ENCODE results near the gene WDR35.

The WDR35 gene

DNA sequence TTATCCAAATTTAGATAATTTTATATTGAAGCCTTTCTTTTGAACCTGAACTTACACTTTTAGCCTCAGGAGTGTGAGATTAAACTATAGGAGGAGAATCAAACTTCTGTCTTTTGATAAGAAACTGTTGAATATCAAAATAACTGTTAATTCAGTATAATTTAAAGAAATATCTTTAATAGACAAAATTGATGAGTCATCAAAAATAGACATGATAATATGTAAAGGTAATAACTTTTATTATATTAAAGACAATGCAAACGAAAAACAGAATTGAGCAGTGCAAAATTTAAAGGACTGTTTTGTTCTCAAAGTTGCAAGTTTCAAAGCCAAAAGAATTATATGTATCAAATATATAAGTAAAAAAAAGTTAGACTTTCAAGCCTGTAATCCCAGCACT lies 2.0 kb upstream of the WDR35 start:
- H3K27ac ChIP-seq (ENCODE audit: low read length): no peak overlapping the region
- TF ChIP-seq EZH2 (IDR thresholded peaks at IDR 0.05; ENCODE audit: borderline replicate concordance, low read depth, low read length, severe bottlenecking): no peak
- TF ChIP-seq, protein P1, sequence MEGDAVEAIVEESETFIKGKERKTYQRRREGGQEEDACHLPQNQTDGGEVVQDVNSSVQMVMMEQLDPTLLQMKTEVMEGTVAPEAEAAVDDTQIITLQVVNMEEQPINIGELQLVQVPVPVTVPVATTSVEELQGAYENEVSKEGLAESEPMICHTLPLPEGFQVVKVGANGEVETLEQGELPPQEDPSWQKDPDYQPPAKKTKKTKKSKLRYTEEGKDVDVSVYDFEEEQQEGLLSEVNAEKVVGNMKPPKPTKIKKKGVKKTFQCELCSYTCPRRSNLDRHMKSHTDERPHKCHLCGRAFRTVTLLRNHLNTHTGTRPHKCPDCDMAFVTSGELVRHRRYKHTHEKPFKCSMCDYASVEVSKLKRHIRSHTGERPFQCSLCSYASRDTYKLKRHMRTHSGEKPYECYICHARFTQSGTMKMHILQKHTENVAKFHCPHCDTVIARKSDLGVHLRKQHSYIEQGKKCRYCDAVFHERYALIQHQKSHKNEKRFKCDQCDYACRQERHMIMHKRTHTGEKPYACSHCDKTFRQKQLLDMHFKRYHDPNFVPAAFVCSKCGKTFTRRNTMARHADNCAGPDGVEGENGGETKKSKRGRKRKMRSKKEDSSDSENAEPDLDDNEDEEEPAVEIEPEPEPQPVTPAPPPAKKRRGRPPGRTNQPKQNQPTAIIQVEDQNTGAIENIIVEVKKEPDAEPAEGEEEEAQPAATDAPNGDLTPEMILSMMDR (IDR thresholded peaks at IDR 0.05; ENCODE audit: borderline replicate concordance, extremely low read depth, low read length, poor library complexity, severe bottlenecking): no peak
- no peak overlapping the region for H2AFZ ChIP-seq (ENCODE audit: low read depth, low read length)
- H3K79me2 ChIP-seq (ENCODE audit: insufficient read depth, low read length): no peaks in the 10 kb centered on the region
- no peaks in the 10 kb centered on the region for H3K4me1 ChIP-seq (ENCODE audit: insufficient read depth, low read length)
- DNase-seq (no peak), ATAC-seq (ENCODE audit: insufficient read depth, low read depth) (no peak)
- peaks cover 6% of the 10 kb centered on the region for H3K27me3 ChIP-seq (ENCODE audit: insufficient read depth, low read length, poor library complexity)
- H3K4me3 ChIP-seq (ENCODE audit: low read depth in 1 of 2, low read length in 2 of 2): no peak overlapping the region
- H3K9ac ChIP-seq (ENCODE audit: low read depth, low read length): no peak overlapping the region
- H3K9me3 ChIP-seq (ENCODE audit: insufficient read depth, low read length, severe bottlenecking): no peaks in the 10 kb centered on the region
- H3K4me2 ChIP-seq (ENCODE audit: insufficient read depth, low read length): no peak overlapping the region
- no peaks in the 10 kb centered on the region for H3K36me3 ChIP-seq (ENCODE audit: insufficient read depth, low read length)
- H4K20me1 ChIP-seq (ENCODE audit: insufficient read depth, low read length): no peaks in the 10 kb centered on the region

DNA sequence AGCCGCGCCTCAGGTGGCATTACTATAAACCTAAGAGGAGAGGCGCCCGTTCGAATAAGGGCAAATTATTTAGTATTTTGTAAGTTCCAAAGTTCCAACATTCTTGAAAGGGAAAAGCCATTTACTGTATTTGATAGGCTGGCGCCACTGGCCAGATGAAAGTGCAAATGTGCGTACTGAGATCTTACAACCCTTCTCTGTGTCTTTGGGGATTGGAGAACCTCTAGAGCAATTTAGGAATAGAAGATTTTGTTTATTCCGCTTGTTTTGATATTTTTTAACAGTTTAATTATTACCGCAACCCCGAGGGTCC lies 467 bp upstream of the WDR35 start:
- H3K27me3 ChIP-seq (ENCODE audit: insufficient read depth, low read length, poor library complexity): peaks cover 6% of the 10 kb centered on the region
- no peaks in the 10 kb centered on the region for H3K9me3 ChIP-seq (ENCODE audit: insufficient read depth, low read length, severe bottlenecking)
- no peaks in the 10 kb centered on the region for H3K36me3 ChIP-seq (ENCODE audit: insufficient read depth, low read length)
- no peak for ATAC-seq (ENCODE audit: insufficient read depth, low read depth)
- no peak overlapping the region for H2AFZ ChIP-seq (ENCODE audit: low read depth, low read length)
- no peak overlapping the region for H3K4me3 ChIP-seq (ENCODE audit: low read depth in 1 of 2, low read length in 2 of 2)
- H4K20me1 ChIP-seq (ENCODE audit: insufficient read depth, low read length): no peaks in the 10 kb centered on the region
- no peaks in the 10 kb centered on the region for H3K79me2 ChIP-seq (ENCODE audit: insufficient read depth, low read length)
- no peak overlapping the region for H3K9ac ChIP-seq (ENCODE audit: low read depth, low read length)
- no peaks in the 10 kb centered on the region for H3K4me1 ChIP-seq (ENCODE audit: insufficient read depth, low read length)
- H3K4me2 ChIP-seq (ENCODE audit: insufficient read depth, low read length): no peak overlapping the region
- H3K27ac ChIP-seq (ENCODE audit: low read length): no peak overlapping the region
- TF ChIP-seq, protein P1 (IDR thresholded peaks at IDR 0.05; ENCODE audit: borderline replicate concordance, extremely low read depth, low read length, poor library complexity, severe bottlenecking): no peak
- TF ChIP-seq EZH2 (IDR thresholded peaks at IDR 0.05; ENCODE audit: borderline replicate concordance, low read depth, low read length, severe bottlenecking): no peak
- DNase-seq: no peak

DNA sequence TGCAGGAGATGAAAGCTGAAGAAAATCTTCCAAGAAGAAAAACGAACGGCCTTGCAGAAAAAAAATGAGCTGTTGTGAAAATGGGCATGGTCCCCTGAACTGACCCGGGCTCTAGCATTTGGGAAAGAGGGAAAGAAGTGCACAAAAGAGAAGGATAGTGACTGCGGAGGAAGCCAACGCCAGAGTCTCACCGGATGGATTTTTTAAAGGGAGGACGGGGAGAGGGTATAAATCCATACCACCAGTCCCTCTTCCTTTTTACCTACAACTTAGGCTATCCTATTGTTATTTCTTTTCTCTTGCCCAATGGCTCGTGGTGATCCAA lies 601 bp downstream of the WDR35 start:
- H3K9me3 ChIP-seq (ENCODE audit: insufficient read depth, low read length, severe bottlenecking): no peaks in the 10 kb centered on the region
- no peak for TF ChIP-seq EZH2 (IDR thresholded peaks at IDR 0.05; ENCODE audit: borderline replicate concordance, low read depth, low read length, severe bottlenecking)
- TF ChIP-seq, protein P1 (IDR thresholded peaks at IDR 0.05; ENCODE audit: borderline replicate concordance, extremely low read depth, low read length, poor library complexity, severe bottlenecking): no peak
- H3K27me3 ChIP-seq (ENCODE audit: insufficient read depth, low read length, poor library complexity): peaks cover 6% of the 10 kb centered on the region
- no peaks in the 10 kb centered on the region for H3K4me1 ChIP-seq (ENCODE audit: insufficient read depth, low read length)
- ATAC-seq (ENCODE audit: insufficient read depth, low read depth) (no peak), DNase-seq (no peak)
- H3K9ac ChIP-seq (ENCODE audit: low read depth, low read length): no peak overlapping the region
- no peak overlapping the region for H3K4me3 ChIP-seq (ENCODE audit: low read depth in 1 of 2, low read length in 2 of 2)
- H3K36me3 ChIP-seq (ENCODE audit: insufficient read depth, low read length): no peaks in the 10 kb centered on the region
- no peak overlapping the region for H3K27ac ChIP-seq (ENCODE audit: low read length)
- no peak overlapping the region for H2AFZ ChIP-seq (ENCODE audit: low read depth, low read length)
- H3K79me2 ChIP-seq (ENCODE audit: insufficient read depth, low read length): no peaks in the 10 kb centered on the region
- no peaks in the 10 kb centered on the region for H4K20me1 ChIP-seq (ENCODE audit: insufficient read depth, low read length)
- H3K4me2 ChIP-seq (ENCODE audit: insufficient read depth, low read length): no peak overlapping the region

DNA sequence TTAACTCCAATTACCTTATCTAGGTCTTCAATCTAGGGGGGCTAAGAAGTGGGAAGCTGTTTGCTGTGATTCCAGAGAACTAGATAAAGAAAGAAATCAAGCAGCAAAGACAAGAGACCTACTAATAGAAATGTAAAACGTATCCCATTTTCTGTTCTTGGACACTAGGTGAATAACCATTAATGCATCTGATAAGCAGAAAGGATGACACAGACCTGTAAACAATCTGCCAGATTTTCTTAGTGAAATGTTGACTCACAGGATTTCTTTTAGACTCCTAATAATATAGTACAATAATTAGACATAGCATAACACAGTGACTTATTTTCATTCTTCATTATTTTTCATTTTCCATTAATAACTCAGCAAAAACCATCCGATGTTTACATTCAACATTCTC lies 1.3 kb downstream of the WDR35 start:
- no peak for TF ChIP-seq EZH2 (IDR thresholded peaks at IDR 0.05; ENCODE audit: borderline replicate concordance, low read depth, low read length, severe bottlenecking)
- TF ChIP-seq, protein P1 (IDR thresholded peaks at IDR 0.05; ENCODE audit: borderline replicate concordance, extremely low read depth, low read length, poor library complexity, severe bottlenecking): no peak
- ATAC-seq (ENCODE audit: insufficient read depth, low read depth): no peak
- no peak overlapping the region for H3K9ac ChIP-seq (ENCODE audit: low read depth, low read length)

More for the DNA sequence above, 1.3 kb downstream of the WDR35 start:
- no peaks in the 10 kb centered on the region for H3K4me1 ChIP-seq (ENCODE audit: insufficient read depth, low read length)
- H3K9me3 ChIP-seq (ENCODE audit: insufficient read depth, low read length, severe bottlenecking): no peaks in the 10 kb centered on the region
- H3K27me3 ChIP-seq (ENCODE audit: insufficient read depth, low read length, poor library complexity): no peaks in the 10 kb centered on the region
- no peak overlapping the region for H3K4me2 ChIP-seq (ENCODE audit: insufficient read depth, low read length)
- no peak overlapping the region for H2AFZ ChIP-seq (ENCODE audit: low read depth, low read length)
- DNase-seq: no peak
- H4K20me1 ChIP-seq (ENCODE audit: insufficient read depth, low read length): no peaks in the 10 kb centered on the region
- H3K27ac ChIP-seq (ENCODE audit: low read length): no peak overlapping the region
- no peak overlapping the region for H3K4me3 ChIP-seq (ENCODE audit: low read depth in 1 of 2, low read length in 2 of 2)
- no peaks in the 10 kb centered on the region for H3K79me2 ChIP-seq (ENCODE audit: insufficient read depth, low read length)
- H3K36me3 ChIP-seq (ENCODE audit: insufficient read depth, low read length): no peaks in the 10 kb centered on the region

Measured in DND-41 (cell line).